ENCODE results near the gene PSME2.

PSME2 gene

DNA sequence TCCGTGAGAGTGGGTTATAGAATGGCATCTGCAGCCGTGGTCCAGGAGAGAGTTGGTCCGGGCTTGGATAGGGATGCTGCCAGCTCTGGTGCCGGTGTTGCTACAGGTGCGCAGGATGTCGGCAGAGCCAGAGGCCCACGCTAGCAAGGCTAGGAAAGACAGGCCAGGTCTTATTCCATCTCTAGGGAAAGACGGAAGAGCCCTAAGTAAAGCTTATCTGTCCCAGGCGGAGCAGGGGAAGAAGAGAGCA is 10.9 kb downstream of the PSME2 start:
- no peak for DNase-seq (ENCODE audit: low read depth in 2 of 2)
- TF ChIP-seq, protein P1, sequence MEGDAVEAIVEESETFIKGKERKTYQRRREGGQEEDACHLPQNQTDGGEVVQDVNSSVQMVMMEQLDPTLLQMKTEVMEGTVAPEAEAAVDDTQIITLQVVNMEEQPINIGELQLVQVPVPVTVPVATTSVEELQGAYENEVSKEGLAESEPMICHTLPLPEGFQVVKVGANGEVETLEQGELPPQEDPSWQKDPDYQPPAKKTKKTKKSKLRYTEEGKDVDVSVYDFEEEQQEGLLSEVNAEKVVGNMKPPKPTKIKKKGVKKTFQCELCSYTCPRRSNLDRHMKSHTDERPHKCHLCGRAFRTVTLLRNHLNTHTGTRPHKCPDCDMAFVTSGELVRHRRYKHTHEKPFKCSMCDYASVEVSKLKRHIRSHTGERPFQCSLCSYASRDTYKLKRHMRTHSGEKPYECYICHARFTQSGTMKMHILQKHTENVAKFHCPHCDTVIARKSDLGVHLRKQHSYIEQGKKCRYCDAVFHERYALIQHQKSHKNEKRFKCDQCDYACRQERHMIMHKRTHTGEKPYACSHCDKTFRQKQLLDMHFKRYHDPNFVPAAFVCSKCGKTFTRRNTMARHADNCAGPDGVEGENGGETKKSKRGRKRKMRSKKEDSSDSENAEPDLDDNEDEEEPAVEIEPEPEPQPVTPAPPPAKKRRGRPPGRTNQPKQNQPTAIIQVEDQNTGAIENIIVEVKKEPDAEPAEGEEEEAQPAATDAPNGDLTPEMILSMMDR (IDR thresholded peaks at IDR 0.05; ENCODE audit: low read depth, low read length) = no peak
- peak overlapping the region; percentile 76 to 89 for H3K4me3 ChIP-seq (replicated peaks in 1 of 2; ENCODE audit: low read depth in 2 of 2, low read length in 2 of 2)

DNA sequence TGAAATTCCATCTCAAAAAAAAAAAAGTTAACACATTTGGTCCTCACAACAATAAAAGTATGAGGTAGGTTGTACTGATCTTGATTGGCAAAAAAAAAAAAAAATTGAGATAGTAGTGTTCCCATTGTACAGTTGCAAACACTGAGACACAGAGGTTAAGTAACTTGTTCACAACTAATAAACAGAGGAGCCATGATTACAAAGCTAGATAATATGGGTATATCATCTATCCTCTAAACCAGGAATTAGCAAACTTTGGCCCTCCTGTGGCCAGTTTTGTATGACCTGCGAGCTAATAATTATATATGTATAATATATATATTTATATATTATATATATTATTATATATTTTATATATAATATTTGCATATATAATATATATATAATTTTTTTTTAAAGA is 12.7 kb downstream of the PSME2 start:
- TF ChIP-seq, protein P1 (IDR thresholded peaks at IDR 0.05; ENCODE audit: low read depth, low read length) = no peak
- no peak for DNase-seq (ENCODE audit: low read depth in 2 of 2)

DNA sequence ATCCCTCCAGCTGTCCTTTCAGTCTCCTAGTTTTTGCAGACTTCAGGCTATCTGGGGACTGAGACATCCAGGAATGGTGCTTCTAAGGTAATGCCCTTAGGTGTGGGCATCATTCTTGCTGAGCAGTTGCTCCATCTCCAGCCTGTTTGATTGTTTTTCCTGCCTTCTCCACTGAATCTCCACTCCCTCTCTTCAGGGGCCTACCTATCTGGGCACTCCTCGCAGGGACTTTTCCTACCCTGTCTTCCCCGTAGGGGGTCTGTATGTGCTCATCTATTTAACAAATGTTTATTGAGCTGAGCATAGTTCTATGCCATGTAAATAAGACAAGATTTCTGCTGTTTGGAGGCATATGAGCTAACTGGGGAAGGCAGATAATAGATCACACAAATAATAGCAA is 13.4 kb downstream of the PSME2 start:
- TF ChIP-seq, protein P1 (IDR thresholded peaks at IDR 0.05; ENCODE audit: low read depth, low read length) = no peak
- no peak for DNase-seq (ENCODE audit: low read depth in 2 of 2)
- H3K4me3 ChIP-seq (replicated peaks in 1 of 2; ENCODE audit: low read depth in 2 of 2, low read length in 2 of 2) = no peak overlapping the region

More for the DNA sequence above, 12.7 kb downstream of the PSME2 start:
- no peak overlapping the region for H3K4me3 ChIP-seq (replicated peaks in 1 of 2; ENCODE audit: low read depth in 2 of 2, low read length in 2 of 2)

DNA sequence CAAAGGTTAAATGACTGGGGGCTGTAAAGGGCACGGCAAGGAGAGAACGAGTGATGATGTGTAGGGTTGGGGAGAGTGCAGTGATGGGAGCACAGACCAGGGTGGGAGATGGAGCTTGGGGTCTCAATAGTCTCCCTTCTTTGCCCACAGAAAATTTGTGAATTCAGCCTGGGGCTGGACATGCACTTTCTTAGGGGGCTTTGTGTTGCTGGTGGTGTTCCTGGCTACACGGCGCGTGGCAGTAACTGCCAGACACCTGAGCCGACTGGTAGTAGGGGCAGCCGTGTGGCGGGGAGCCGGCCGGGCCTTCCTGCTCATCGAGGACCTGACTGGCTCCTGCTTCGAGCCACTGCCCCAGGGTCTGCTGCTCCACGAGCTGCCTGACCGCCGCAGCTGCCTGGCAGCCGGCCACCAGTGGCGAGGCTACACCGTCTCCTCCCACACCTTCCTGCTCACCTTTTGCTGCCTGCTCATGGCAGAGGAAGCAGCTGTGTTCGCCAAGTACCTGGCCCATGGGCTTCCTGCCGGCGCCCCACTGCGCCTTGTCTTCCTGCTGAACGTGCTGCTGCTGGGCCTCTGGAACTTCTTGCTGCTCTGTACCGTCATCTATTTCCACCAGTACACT is 14.2 kb downstream of the PSME2 start:
- TF ChIP-seq, protein P1 (IDR thresholded peaks at IDR 0.05; ENCODE audit: low read depth, low read length) = no peak
- no peak for DNase-seq (ENCODE audit: low read depth in 2 of 2)

DNA sequence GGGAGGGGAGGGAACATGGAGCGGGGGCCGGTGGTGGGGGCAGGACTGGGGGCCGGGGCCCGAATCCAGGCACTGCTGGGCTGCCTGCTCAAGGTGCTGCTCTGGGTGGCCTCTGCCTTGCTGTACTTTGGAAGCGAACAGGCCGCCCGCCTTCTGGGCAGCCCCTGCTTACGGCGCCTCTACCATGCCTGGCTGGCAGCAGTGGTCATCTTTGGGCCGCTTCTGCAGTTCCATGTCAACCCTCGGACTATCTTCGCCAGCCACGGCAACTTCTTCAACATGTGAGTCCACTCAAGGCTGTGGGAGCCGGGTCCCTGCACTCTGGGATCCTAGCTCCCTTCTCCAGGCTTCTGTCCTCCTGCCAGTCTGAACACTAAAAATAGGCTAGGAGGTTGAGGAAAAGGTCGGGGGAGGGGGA is 14.9 kb downstream of the PSME2 start:
- DNase-seq (ENCODE audit: low read depth in 2 of 2) = no peak
- no peak overlapping the region for H3K4me3 ChIP-seq (replicated peaks in 1 of 2; ENCODE audit: low read depth in 2 of 2, low read length in 2 of 2)
- TF ChIP-seq, protein P1 (IDR thresholded peaks at IDR 0.05; ENCODE audit: low read depth, low read length) = no peak

More for the DNA sequence above, 14.2 kb downstream of the PSME2 start:
- H3K4me3 ChIP-seq (replicated peaks in 1 of 2; ENCODE audit: low read depth in 2 of 2, low read length in 2 of 2) = no peak overlapping the region

DNA sequence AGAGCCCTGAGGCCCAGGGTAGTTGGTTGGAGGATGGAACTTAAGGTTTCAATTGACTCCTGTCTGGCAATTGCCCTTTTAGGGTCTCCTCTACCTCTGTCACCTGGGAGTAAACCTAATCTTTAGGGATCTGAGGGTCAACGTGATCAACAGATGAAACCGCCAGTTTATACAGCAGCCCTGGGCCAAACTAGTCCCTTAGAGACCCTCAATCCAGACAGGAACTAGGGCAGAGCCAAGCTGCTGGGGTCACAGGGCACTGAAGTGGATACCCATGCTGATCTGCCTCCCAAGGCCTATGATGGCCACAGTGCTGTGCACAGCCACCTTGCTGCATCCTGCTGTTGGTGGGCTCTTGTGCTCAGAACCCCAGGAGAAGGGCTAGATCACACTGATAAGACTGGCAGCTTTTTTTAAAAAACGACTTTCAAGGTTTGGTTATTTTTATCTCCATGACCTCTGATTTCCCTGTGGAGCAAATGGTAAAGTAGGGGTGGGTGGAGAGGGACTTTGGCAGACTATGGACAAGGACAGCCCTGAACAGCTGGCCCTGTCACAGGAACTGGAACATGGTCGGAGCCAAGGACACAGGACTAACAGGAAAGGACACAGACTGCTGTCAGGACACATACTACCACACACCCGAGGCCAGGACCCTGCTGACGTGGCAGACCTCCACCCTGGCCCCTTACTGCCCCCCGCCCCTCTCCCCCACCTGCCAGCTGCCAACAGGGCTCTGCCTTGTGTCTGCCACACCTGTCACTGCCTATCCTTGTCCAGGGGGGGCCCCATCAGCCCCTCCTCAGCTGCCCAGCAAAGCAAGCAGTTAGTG is 15.5 kb downstream of the PSME2 start:
- no peak overlapping the region for H3K4me3 ChIP-seq (replicated peaks in 1 of 2; ENCODE audit: low read depth in 2 of 2, low read length in 2 of 2)
- TF ChIP-seq, protein P1 (IDR thresholded peaks at IDR 0.05; ENCODE audit: low read depth, low read length) = no peak
- no peak for DNase-seq (ENCODE audit: low read depth in 2 of 2)
